K562 (cell line): ENCODE results near the gene CDK14. TPM values are rescaled to one million over a fixed set of nuclear protein-coding genes. Genes with fewer than 3 reads are reported as not detected.

Experiments used
- polyA plus RNA-seq, 8 experiments: library from polyadenylated mRNA; depleted of rRNA in 4 of 8; stranded (reverse) in 5 of 8; unstranded in 3 of 8; fragments of >200 nt; fragmentation: Nextera tagmentation in 2 of 8; fragmentation: Illumina TruSeq in 1 of 8; extraction: Ambion mirVana in 2 of 8; extraction: Trizol in 1 of 8; gene quantifications; 2 replicates each; pipeline versions ENCODE4 v1.2.1 to v1.2.3, GENCODE V29; 2011 to 2014; ENCODE audit warnings: inconsistent platforms in 1 of 8, missing spikeins in 1 of 8
- total RNA-seq, 7 experiments: library from RNA; depleted of rRNA in 6 of 7; stranded (reverse); fragments of >200 nt in 6 of 7; fragmentation: Illumina TruSeq in 2 of 7; extraction: Trizol in 2 of 7; gene quantifications; 2 replicates each; pipeline versions ENCODE4 v1.2.1 to v1.2.3, GENCODE V29; 2011 to 2021; ENCODE audit warnings: low replicate concordance in 1 of 7
- TF ChIP-seq, protein P1 (sequence below): fragments of 450-650 bp; IDR thresholded peaks from 2 replicates; pipeline ENCODE4 v1.6.1; 2016; ENCODE audit warnings: mild to moderate bottlenecking, moderate library complexity
- TF ChIP-seq, protein P2 (sequence below): fragments of 450-650 bp; IDR thresholded peaks from 2 replicates; pipeline ENCODE4 v1.6.1; 2016; ENCODE audit warnings: missing biosample characterization, missing genetic modification characterization
- TF ChIP-seq, protein P3 (sequence below): fragments of 450-650 bp; IDR thresholded peaks from 2 replicates; pipeline ENCODE4 v1.6.1; 2016; ENCODE audit warnings: low read depth

CDK14 gene
- total and polyA plus RNA-seq, 9 of the 15 experiments (the other 6 are each of a cell fraction or from before 2014, with no cell fraction given): 0.03 to 0.91 (median 0.16) TPM

DNA sequence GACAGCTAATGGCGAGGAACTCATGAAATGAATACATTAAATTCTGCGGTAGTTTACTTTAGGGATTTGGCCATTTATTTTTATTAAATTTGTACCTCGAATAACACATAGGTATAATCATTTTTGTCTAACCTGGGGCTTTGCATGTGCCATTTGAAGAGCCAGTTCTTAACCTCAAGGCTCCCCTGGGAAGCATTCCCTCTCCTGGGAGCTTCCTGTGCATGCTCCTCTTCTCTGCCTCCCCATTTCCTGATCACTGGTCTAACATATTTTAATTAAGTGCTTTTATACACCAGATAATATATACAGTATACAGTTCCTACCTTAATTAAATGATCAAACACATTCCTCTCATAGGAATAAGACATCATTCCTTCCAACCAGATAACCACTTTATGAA lies 484.2 kb downstream of the CDK14 start (continued):
- TF ChIP-seq, protein P1, sequence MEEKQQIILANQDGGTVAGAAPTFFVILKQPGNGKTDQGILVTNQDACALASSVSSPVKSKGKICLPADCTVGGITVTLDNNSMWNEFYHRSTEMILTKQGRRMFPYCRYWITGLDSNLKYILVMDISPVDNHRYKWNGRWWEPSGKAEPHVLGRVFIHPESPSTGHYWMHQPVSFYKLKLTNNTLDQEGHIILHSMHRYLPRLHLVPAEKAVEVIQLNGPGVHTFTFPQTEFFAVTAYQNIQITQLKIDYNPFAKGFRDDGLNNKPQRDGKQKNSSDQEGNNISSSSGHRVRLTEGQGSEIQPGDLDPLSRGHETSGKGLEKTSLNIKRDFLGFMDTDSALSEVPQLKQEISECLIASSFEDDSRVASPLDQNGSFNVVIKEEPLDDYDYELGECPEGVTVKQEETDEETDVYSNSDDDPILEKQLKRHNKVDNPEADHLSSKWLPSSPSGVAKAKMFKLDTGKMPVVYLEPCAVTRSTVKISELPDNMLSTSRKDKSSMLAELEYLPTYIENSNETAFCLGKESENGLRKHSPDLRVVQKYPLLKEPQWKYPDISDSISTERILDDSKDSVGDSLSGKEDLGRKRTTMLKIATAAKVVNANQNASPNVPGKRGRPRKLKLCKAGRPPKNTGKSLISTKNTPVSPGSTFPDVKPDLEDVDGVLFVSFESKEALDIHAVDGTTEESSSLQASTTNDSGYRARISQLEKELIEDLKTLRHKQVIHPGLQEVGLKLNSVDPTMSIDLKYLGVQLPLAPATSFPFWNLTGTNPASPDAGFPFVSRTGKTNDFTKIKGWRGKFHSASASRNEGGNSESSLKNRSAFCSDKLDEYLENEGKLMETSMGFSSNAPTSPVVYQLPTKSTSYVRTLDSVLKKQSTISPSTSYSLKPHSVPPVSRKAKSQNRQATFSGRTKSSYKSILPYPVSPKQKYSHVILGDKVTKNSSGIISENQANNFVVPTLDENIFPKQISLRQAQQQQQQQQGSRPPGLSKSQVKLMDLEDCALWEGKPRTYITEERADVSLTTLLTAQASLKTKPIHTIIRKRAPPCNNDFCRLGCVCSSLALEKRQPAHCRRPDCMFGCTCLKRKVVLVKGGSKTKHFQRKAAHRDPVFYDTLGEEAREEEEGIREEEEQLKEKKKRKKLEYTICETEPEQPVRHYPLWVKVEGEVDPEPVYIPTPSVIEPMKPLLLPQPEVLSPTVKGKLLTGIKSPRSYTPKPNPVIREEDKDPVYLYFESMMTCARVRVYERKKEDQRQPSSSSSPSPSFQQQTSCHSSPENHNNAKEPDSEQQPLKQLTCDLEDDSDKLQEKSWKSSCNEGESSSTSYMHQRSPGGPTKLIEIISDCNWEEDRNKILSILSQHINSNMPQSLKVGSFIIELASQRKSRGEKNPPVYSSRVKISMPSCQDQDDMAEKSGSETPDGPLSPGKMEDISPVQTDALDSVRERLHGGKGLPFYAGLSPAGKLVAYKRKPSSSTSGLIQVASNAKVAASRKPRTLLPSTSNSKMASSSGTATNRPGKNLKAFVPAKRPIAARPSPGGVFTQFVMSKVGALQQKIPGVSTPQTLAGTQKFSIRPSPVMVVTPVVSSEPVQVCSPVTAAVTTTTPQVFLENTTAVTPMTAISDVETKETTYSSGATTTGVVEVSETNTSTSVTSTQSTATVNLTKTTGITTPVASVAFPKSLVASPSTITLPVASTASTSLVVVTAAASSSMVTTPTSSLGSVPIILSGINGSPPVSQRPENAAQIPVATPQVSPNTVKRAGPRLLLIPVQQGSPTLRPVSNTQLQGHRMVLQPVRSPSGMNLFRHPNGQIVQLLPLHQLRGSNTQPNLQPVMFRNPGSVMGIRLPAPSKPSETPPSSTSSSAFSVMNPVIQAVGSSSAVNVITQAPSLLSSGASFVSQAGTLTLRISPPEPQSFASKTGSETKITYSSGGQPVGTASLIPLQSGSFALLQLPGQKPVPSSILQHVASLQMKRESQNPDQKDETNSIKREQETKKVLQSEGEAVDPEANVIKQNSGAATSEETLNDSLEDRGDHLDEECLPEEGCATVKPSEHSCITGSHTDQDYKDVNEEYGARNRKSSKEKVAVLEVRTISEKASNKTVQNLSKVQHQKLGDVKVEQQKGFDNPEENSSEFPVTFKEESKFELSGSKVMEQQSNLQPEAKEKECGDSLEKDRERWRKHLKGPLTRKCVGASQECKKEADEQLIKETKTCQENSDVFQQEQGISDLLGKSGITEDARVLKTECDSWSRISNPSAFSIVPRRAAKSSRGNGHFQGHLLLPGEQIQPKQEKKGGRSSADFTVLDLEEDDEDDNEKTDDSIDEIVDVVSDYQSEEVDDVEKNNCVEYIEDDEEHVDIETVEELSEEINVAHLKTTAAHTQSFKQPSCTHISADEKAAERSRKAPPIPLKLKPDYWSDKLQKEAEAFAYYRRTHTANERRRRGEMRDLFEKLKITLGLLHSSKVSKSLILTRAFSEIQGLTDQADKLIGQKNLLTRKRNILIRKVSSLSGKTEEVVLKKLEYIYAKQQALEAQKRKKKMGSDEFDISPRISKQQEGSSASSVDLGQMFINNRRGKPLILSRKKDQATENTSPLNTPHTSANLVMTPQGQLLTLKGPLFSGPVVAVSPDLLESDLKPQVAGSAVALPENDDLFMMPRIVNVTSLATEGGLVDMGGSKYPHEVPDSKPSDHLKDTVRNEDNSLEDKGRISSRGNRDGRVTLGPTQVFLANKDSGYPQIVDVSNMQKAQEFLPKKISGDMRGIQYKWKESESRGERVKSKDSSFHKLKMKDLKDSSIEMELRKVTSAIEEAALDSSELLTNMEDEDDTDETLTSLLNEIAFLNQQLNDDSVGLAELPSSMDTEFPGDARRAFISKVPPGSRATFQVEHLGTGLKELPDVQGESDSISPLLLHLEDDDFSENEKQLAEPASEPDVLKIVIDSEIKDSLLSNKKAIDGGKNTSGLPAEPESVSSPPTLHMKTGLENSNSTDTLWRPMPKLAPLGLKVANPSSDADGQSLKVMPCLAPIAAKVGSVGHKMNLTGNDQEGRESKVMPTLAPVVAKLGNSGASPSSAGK: no peak
- TF ChIP-seq, protein P2, sequence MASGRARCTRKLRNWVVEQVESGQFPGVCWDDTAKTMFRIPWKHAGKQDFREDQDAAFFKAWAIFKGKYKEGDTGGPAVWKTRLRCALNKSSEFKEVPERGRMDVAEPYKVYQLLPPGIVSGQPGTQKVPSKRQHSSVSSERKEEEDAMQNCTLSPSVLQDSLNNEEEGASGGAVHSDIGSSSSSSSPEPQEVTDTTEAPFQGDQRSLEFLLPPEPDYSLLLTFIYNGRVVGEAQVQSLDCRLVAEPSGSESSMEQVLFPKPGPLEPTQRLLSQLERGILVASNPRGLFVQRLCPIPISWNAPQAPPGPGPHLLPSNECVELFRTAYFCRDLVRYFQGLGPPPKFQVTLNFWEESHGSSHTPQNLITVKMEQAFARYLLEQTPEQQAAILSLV (tag): no peak
- TF ChIP-seq, protein P3, sequence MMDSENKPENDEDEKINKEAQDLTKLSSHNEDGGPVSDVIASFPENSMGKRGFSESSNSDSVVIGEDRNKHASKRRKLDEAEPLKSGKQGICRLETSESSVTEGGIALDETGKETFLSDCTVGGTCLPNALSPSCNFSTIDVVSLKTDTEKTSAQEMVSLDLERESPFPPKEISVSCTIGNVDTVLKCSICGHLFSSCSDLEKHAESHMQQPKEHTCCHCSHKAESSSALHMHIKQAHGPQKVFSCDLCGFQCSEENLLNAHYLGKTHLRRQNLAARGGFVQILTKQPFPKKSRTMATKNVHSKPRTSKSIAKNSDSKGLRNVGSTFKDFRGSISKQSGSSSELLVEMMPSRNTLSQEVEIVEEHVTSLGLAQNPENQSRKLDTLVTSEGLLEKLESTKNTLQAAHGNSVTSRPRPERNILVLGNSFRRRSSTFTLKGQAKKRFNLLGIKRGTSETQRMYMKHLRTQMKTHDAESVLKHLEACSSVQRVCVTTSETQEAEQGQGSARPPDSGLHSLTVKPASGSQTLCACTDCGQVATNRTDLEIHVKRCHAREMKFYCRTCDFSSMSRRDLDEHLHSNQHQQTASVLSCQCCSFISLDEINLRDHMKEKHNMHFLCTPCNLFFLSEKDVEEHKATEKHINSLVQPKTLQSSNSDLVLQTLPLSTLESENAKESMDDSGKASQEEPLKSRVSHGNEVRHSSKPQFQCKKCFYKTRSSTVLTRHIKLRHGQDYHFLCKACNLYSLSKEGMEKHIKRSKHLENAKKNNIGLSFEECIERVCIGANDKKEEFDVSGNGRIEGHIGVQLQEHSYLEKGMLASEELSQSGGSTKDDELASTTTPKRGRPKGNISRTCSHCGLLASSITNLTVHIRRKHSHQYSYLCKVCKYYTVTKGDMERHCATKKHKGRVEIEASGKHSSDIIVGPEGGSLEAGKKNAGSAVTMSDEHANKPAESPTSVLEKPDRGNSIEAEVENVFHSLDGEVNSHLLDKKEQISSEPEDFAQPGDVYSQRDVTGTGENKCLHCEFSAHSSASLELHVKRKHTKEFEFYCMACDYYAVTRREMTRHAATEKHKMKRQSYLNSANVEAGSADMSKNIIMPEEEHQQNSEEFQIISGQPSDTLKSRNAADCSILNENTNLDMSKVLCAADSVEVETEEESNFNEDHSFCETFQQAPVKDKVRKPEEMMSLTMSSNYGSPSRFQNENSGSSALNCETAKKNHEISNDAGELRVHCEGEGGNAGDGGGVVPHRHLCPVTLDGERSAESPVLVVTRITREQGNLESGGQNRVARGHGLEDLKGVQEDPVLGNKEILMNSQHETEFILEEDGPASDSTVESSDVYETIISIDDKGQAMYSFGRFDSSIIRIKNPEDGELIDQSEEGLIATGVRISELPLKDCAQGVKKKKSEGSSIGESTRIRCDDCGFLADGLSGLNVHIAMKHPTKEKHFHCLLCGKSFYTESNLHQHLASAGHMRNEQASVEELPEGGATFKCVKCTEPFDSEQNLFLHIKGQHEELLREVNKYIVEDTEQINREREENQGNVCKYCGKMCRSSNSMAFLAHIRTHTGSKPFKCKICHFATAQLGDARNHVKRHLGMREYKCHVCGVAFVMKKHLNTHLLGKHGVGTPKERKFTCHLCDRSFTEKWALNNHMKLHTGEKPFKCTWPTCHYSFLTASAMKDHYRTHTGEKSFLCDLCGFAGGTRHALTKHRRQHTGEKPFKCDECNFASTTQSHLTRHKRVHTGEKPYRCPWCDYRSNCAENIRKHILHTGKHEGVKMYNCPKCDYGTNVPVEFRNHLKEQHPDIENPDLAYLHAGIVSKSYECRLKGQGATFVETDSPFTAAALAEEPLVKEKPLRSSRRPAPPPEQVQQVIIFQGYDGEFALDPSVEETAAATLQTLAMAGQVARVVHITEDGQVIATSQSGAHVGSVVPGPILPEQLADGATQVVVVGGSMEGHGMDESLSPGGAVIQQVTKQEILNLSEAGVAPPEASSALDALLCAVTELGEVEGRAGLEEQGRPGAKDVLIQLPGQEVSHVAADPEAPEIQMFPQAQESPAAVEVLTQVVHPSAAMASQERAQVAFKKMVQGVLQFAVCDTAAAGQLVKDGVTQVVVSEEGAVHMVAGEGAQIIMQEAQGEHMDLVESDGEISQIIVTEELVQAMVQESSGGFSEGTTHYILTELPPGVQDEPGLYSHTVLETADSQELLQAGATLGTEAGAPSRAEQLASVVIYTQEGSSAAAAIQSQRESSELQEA: no peak
- TF ChIP-seq, all 486 proteins: peak for 0
